Loucy (cell line): ENCODE results near the gene NANOS2.

ENCODE experiments used
- CTCF ChIP-seq: fragments of 200-600 bp; sonication (generic); conservative IDR thresholded peaks from 2 replicates; pipeline ENCODE4 v1.5.1; 2014; ENCODE audit warnings: mild to moderate bottlenecking, antibody characterized with exemption, low read length
- EZH2phosphoT487 ChIP-seq: fragments of 200-600 bp; IDR thresholded peaks from 2 replicates; pipeline ENCODE4 v1.6.1; 2018; ENCODE audit warnings: antibody characterized with exemption, mild to moderate bottlenecking, moderate library complexity, borderline replicate concordance

GRCh38 chr19:45886427-45887199 lies 28.0 kb downstream of the NANOS2 start:
- no peak for TF ChIP-seq CTCF
- TF ChIP-seq EZH2phosphoT487: no peak
